Stomach (tissue), 9 donors: ENCODE data around the gene PTPRN. TPM values are rescaled to one million over a fixed set of nuclear protein-coding genes. Genes with fewer than 3 reads are reported as not detected.

Experiments used
- DNase-seq, 2 donors: peaks; one replicate each; pipeline versions ENCODE4 v3.0.0 to v3.0.0-alpha.2; 2013 to 2019
- H3K27ac ChIP-seq, 5 donors: fragments of 200-600 bp in 4 of 5; sonication (generic) in 4 of 5; one replicate each; pipeline ENCODE4 v1.5.1; 2013 to 2019; ENCODE audit warnings: mild to moderate bottlenecking in 1 of 5, moderate library complexity in 1 of 5
- H3K27me3 ChIP-seq, 3 donors: fragments of 200-600 bp; sonication (generic); one replicate each; pipeline ENCODE4 v1.5.1; 2017 to 2019; ENCODE audit warnings: mixed run types in 1 of 3
- H3K36me3 ChIP-seq, 4 donors: fragments of 200-600 bp; sonication (generic); 1 replicate in 3 of 4; 2 replicates in 1 of 4; pipeline ENCODE4 v1.5.1; 2016 to 2019
- H3K4me1 ChIP-seq, 4 donors: fragments of 200-600 bp; sonication (generic); one replicate each; pipeline ENCODE4 v1.5.1; 2016 to 2019
- H3K4me3 ChIP-seq, 4 donors: fragments of 200-600 bp; sonication (generic) in 3 of 4; one replicate each; pipeline ENCODE4 v1.5.1; 2016 to 2019; ENCODE audit warnings: mild to moderate bottlenecking in 1 of 4
- H3K9me3 ChIP-seq, 4 donors: fragments of 200-600 bp; sonication (generic); one replicate each; pipeline ENCODE4 v1.5.1; 2016 to 2019
- EP300 ChIP-seq: sonication (generic); formaldehyde crosslinking; IDR thresholded peaks from one replicate; pipeline ENCODE4 v1.6.1; 2017; ENCODE audit warnings: antibody characterized with exemption
- POLR2A ChIP-seq, 4 donors: fragments of 450-650 bp; IDR thresholded peaks; one replicate each; pipeline ENCODE4 v1.6.1; 2016; ENCODE audit warnings: antibody characterized with exemption in 4 of 4, control low read depth in 2 of 4, mild to moderate bottlenecking in 1 of 4, moderate library complexity in 1 of 4
- POLR2AphosphoS5 ChIP-seq, 3 donors: sonication (generic); formaldehyde crosslinking; IDR thresholded peaks; one replicate each; pipeline ENCODE4 v1.6.1; 2016; ENCODE audit warnings: antibody characterized with exemption in 3 of 3
- WGBS, 5 donors: extraction: QIAGEN DNeasy Blood & Tissue Kit in 3 of 5; methylation state at CpG; one replicate each; pipeline versions ENCODE4 v1.1.5 to v1.1.7; 2013 to 2018; 5-methylcytosine and 5-hydroxymethylcytosine counted together
- intact Hi-C: fragments of 100-400 bp; cut with DNase I; formaldehyde crosslinking; loops from one replicate; pipeline ENCODE4 v1.15.1; 2023; ENCODE audit warnings: low total_unique reads
- polyA plus RNA-seq, 3 donors: library from polyadenylated mRNA; stranded (reverse); fragments of 200-250 nt; gene quantifications; one replicate each; pipeline ENCODE4 v1.2.3, GENCODE V29; 2013
- total RNA-seq, 5 donors: library from RNA; depleted of rRNA; stranded (reverse); fragments of >200 nt; gene quantifications; one replicate each; pipeline versions ENCODE4 v1.1.0 to v1.2.3, GENCODE V29; 2014 to 2016
- TF ChIP-seq, protein P1 (sequence below), 7 experiments: fragments of 450-650 bp in 4 of 7; fragments of 200-600 bp in 3 of 7; sonication (generic) in 3 of 7; IDR thresholded peaks; one replicate each; pipeline ENCODE4 v1.5.1; 2016 to 2019; ENCODE audit warnings: antibody characterized with exemption in 7 of 7, control low read depth in 2 of 7, mild to moderate bottlenecking in 1 of 7
- donor health status: healthy with polysubstance abuse.
- donor health status: Bipolar disorder and iron deficiency.
- donor health status: healthy.

Gene PTPRN
- total and polyA plus RNA-seq, 8 donors, result 1.1 to 11.3 (median 3.6) TPM; not detected in 1

DNA sequence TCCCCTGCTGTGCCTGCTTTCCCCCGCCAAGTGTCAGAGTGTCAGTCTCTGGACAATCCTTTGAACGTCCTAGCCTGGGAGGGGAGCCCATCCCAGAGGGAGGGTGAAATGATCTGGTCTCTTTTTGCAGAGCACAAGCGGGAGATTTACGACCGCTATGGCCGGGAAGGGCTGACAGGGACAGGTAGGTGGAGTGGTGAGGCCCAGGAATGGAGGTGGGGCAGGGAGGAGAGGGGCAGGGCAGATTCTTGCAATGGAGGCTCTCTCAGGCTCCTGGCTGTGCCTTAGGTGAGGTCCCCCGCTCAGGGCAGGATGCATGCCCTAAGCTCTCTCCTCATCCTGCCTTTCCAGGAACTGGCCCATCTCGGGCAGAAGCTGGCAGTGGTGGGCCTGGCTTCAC lies 27.6 kb downstream of the PTPRN start:
- no peak for DNase-seq
- H3K27me3 ChIP-seq, result no peaks in the 10 kb centered on the region
- no peak overlapping the region for H3K4me3 ChIP-seq
- TF ChIP-seq EP300, result no peak
- TF ChIP-seq POLR2A (IDR thresholded peaks at IDR 0.05), result no peak
- TF ChIP-seq POLR2AphosphoS5 (IDR thresholded peaks at IDR 0.05), result no peak
- TF ChIP-seq, protein P1, sequence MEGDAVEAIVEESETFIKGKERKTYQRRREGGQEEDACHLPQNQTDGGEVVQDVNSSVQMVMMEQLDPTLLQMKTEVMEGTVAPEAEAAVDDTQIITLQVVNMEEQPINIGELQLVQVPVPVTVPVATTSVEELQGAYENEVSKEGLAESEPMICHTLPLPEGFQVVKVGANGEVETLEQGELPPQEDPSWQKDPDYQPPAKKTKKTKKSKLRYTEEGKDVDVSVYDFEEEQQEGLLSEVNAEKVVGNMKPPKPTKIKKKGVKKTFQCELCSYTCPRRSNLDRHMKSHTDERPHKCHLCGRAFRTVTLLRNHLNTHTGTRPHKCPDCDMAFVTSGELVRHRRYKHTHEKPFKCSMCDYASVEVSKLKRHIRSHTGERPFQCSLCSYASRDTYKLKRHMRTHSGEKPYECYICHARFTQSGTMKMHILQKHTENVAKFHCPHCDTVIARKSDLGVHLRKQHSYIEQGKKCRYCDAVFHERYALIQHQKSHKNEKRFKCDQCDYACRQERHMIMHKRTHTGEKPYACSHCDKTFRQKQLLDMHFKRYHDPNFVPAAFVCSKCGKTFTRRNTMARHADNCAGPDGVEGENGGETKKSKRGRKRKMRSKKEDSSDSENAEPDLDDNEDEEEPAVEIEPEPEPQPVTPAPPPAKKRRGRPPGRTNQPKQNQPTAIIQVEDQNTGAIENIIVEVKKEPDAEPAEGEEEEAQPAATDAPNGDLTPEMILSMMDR (IDR thresholded peaks at IDR 0.05), result no peak
- no peaks in the 10 kb centered on the region for H3K9me3 ChIP-seq
- WGBS, 5 donors, result 86 to 93% (median 90%) methylated on average over 7 to 8 of the region's 8 CpGs
- intact Hi-C loops, result loop anchor here (10.0 kb wide), 1 partner anchor 57 kb away; the partner anchor contains the start of genes ANKZF1 and ATG9A
- H3K4me1 ChIP-seq, result peaks cover 22 to 72% (median 44%) of the 10 kb centered on the region in 4 donors
- peak overlapping the region in 1 of 5 donors; percentile 100 for H3K27ac ChIP-seq
- peaks cover 43 to 61% (median 60%) of the 10 kb centered on the region in 4 donors for H3K36me3 ChIP-seq

DNA sequence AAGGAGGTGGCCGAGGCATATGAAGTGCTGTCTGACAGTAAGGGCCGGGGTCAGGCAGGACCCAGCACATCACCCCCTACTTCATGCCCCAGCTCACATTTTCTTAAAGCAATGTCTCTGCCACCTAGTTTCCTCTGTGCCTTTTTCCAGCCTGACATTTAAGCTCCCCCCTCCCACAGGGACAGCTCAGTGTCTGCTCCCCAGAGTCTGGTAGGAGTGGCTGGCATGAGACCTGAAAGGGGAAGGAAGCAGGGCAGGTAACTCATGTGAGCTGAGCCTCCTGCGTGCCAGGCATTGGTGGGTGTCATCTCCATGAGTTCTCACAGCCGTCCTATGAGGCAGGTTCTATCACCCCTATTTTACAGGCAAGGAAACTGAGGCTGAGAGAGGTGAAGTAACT lies 28.6 kb downstream of the PTPRN start:
- WGBS, 5 donors, result 80 to 93% (median 92%) methylated on average over 4 of the region's 4 CpGs
- H3K36me3 ChIP-seq, result peaks cover 42 to 54% (median 52%) of the 10 kb centered on the region in 4 donors
- no peaks in the 10 kb centered on the region for H3K27me3 ChIP-seq
- intact Hi-C loops, result loop anchor here (10.0 kb wide), 1 partner anchor 56 kb away; the partner anchor contains the start of genes ANKZF1 and ATG9A
- peak overlapping the region in 2 of 4 donors; percentile 51 to 69 for H3K4me3 ChIP-seq
- peak overlapping the region in 3 of 5 donors; percentile 98 to 100 (median 99) for H3K27ac ChIP-seq
- DNase-seq, result no peak
- H3K9me3 ChIP-seq, result no peaks in the 10 kb centered on the region
- TF ChIP-seq POLR2A (IDR thresholded peaks at IDR 0.05) (no peak), EP300 (no peak), POLR2AphosphoS5 (IDR thresholded peaks at IDR 0.05) (no peak)
- TF ChIP-seq, protein P1 (IDR thresholded peaks at IDR 0.05), result no peak
- H3K4me1 ChIP-seq, result peaks cover 22 to 62% (median 40%) of the 10 kb centered on the region in 4 donors

DNA sequence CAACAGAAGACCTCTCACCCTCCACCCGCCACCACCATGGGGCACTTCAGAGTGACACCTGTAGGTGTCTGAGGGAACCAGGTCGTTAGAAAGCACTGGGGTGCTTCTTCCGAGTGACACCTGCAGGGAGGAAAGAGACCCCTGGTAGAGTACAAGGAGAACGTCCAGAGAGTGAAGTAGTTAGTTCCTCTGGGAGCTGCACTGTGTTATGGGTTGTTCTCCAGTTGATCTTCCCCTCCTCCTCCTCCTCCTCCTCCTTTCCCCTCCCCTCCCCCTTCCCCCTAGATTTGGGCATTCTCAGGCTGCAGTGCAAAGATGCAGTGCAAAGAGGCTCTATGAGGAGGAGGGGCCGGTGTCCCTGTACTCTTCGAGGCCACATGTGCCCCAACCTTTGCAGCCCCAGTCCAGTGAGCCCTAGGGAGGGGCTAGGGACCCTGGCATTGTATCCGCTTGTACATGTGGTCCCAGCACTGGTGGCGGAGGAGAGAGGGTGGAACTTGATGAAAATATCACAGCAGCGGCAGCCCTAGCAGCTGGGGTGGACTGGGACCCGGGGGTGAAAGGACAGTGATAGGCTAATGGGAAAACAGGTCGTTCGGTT lies 29.2 kb downstream of the PTPRN start:
- 36 to 43% (median 43%) methylated on average over 12 of the region's 12 CpGs for WGBS, 5 donors
- TF ChIP-seq, protein P1 (IDR thresholded peaks at IDR 0.05), result peak in 1 of 7 experiments; percentile 3
- no peak for TF ChIP-seq EP300
- Histone ChIP-seq H3K4me1 (peaks cover 22 to 56% (median 36%) of the 10 kb centered on the region in 4 donors), H3K27ac (peak overlapping the region; percentile 96 to 100 (median 99)), H3K36me3 (peaks cover 36 to 47% (median 46%) of the 10 kb centered on the region in 4 donors), H3K4me3 (peak overlapping the region; percentile 51 to 74 (median 70)), H3K27me3 (no peaks in the 10 kb centered on the region), H3K9me3 (no peaks in the 10 kb centered on the region)
- intact Hi-C loops, result loop anchor here (10.0 kb wide), 1 partner anchor 55 kb away; the partner anchor contains the start of genes ANKZF1 and ATG9A
- no peak for DNase-seq

DNA sequence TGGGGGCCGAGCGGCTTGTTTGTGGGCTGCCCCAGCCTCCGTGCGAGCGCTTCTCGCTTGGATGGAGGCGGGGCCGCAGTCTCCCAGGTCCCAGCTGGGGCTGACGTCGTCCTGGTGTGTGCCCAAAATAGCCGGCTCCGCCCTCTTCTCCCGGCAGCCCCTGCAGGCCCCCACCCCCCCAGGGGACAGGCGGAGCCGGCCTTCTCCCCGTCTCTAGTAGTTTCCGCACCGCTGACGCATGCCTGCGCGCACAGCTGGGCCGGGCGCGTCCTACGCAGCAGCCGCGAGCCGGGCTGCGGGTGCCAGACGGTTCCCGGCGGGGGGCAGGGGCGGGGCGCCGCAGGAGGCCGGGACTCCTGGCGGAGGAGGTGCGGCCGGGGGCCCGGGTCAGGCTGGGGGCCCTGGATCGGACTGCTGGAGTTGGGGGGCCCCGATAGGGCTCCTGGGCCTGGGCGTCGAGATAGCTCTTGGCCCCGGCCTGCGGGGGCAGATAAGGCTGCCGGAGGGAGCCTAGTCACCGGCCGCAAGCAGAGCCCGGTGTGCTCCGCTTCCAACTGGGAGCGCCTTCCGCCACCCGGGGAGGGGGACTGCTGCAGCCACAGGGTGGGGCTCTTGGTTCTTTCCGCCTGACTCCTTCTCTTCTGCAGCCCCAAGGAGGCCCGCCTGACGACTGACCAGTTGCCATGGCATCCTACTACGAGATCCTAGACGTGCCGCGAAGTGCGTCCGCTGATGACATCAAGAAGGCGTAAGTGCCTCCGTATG lies 29.9 kb downstream of the PTPRN start, which contains the start of gene DNAJB2:
Gene DNAJB2 (plus strand): TSS at position 216 of the 765 bp plus-strand sequence. CDS start 468 bp downstream, at position 684.
- Histone ChIP-seq H3K4me3 (peak within 1 kb of the TSS; percentile 51 to 74 (median 70)), H3K9me3 (no peaks in the 10 kb centered on the region), H3K4me1 (peaks cover 22 to 50% (median 33%) of the 10 kb centered on the region in 4 donors), H3K27me3 (no peaks in the 10 kb centered on the region), H3K36me3 (peaks cover 29 to 41% (median 39%) of the 10 kb centered on the region in 4 donors), H3K27ac (peak within 1 kb of the TSS; percentile 96 to 100 (median 99))
- WGBS, 5 donors, result 0 to 1% (median 0%) methylated on average over 36 to 65 of the region's 65 CpGs
- intact Hi-C loops, result no loop called here
- TF ChIP-seq, protein P1 (IDR thresholded peaks at IDR 0.05), result peak in 1 of 7 experiments; percentile 13
- TF ChIP-seq POLR2AphosphoS5 (IDR thresholded peaks at IDR 0.05) (peak; percentile 96 to 99 (median 98)), POLR2A (IDR thresholded peaks at IDR 0.05) (peak in 2 of 4 donors; percentile 21 to 72), EP300 (peak; percentile 51)
- peak; percentile 99 for DNase-seq
